Ovary (tissue), 9 donors: Measurements from ENCODE around the gene CBLN4. TPM values are rescaled to one million over a fixed set of nuclear protein-coding genes. Genes with fewer than 3 reads are reported as not detected.

Experiments used
- DNase-seq, 5 donors: peaks; one replicate each; pipeline ENCODE4 v3.0.0-alpha.2; 2019 to 2020
- H3K27ac ChIP-seq, 2 donors: fragments of 200-600 bp; one replicate each; pipeline versions ENCODE4 v1.5.1 to v1.8.0; 2019 to 2022
- H3K27me3 ChIP-seq: fragments of 200-600 bp; one replicate; pipeline ENCODE4 v1.8.0; 2022
- H3K36me3 ChIP-seq: fragments of 200-600 bp; sonication (generic); one replicate; pipeline ENCODE4 v1.5.1; 2019
- H3K4me1 ChIP-seq: one replicate; pipeline ENCODE4 v1.8.1; 2013; ENCODE audit warnings: mild to moderate bottlenecking, moderate library complexity; ENCODE audit not compliant: insufficient read depth
- H3K4me3 ChIP-seq: fragments of 200-600 bp; sonication (generic); one replicate; pipeline ENCODE4 v1.5.1; 2017
- H3K9me3 ChIP-seq, 2 donors: fragments of 200-600 bp in 1 of 2; sonication (generic) in 1 of 2; one replicate each; pipeline versions ENCODE4 v1.5.1 to v1.8.1; 2013 to 2019; ENCODE audit warnings: mild to moderate bottlenecking in 1 of 2, moderate library complexity in 1 of 2
- EP300 ChIP-seq: sonication (generic); formaldehyde crosslinking; IDR thresholded peaks from one replicate; pipeline ENCODE4 v1.6.1; 2017; ENCODE audit warnings: antibody characterized with exemption
- POLR2A ChIP-seq: fragments of 450-650 bp; IDR thresholded peaks from one replicate; pipeline ENCODE4 v1.6.1; 2017; ENCODE audit warnings: antibody characterized with exemption, mild to moderate bottlenecking, moderate library complexity
- WGBS, 3 donors: extraction: QIAGEN DNeasy Blood & Tissue Kit in 1 of 3; methylation state at CpG; one replicate each; pipeline versions ENCODE4 v1.1.5 to v1.1.7; 2013 to 2017; 5-methylcytosine and 5-hydroxymethylcytosine counted together
- intact Hi-C, 4 donors: fragments of 100-400 bp; cut with DNase I; formaldehyde crosslinking; loops; one replicate each; pipeline versions ENCODE4 v1.11.0 to v1.15.1; 2022 to 2023
- polyA plus RNA-seq, 2 donors: library from polyadenylated mRNA; stranded (reverse); fragments of 200-250 nt in 1 of 2; fragments of 350-450 nt in 1 of 2; fragmentation: Illumina TruSeq in 1 of 2; extraction: RNeasy Lipid Tissue Mini Kit (QIAGEN cat#74804) in 1 of 2; gene quantifications; one replicate each; pipeline ENCODE4 v1.2.3, GENCODE V29; 2013 to 2014
- total RNA-seq, 7 donors: library from RNA; depleted of rRNA in 2 of 7; stranded (reverse); fragments of >200 nt in 2 of 7; fragmentation: NEBNext Ultra II Directional in 3 of 7; extraction: Animal tissue kit (Norgen Biotek cat#: 25700) in 3 of 7; gene quantifications; one replicate each; pipeline versions ENCODE4 v1.1.0 to v1.2.4, GENCODE V29; 2016 to 2023
- TF ChIP-seq, protein P1 (sequence below), 3 donors: fragments of 450-650 bp in 2 of 3; fragments of 200-600 bp in 1 of 3; IDR thresholded peaks; one replicate each; pipeline versions ENCODE4 v1.5.1 to v1.8.0; 2016 to 2022; ENCODE audit warnings: antibody characterized with exemption in 3 of 3, mild to moderate bottlenecking in 1 of 3
- donor health status: DM: no; HTN: no; CAD: no; lungs with moderate emphysema.
- donor health status: DM: no; HTN: no; CAD: no.
- donor health status: Bipolar disorder and iron deficiency.
- donor health status: DM: yes; HTN: yes; CAD: no.
- donor health status: DM: no; HTN: no; CAD: no.
- donor health status: DM: yes; HTN: yes; CAD: no.

The CBLN4 gene
- total and polyA plus RNA-seq, 9 donors: 0.36 to 12.9 (median 3.6) TPM

DNA sequence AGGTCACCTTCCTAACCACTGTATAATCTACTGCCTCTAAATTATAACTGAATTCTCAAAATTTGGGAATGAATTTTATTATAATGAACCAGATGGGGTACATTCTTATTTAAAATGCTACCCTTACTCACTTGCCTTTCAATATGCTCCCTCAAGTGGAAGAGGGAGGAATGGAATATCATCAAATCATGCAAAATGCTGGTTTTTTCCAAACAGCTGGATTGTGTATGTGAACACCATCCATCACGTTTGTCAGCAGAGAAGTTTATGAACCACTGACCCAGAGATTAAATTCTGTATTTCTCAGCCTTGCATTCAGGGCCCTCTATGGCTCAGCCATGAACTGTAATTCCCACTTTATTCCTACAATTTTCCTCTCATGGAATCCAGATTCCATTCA, 40.5 kb downstream of the CBLN4 start:
- Histone ChIP-seq H3K9me3 (no peaks in the 10 kb centered on the region), H3K36me3 (no peaks in the 10 kb centered on the region), H3K27ac (no peak overlapping the region), H3K4me3 (no peak overlapping the region), H3K27me3 (no peaks in the 10 kb centered on the region), H3K4me1 (peaks cover 4% of the 10 kb centered on the region)
- 39 to 51% (median 46%) methylated on average over 1 of the region's 1 CpG for WGBS, 3 donors
- intact Hi-C loops: no loop called here
- no peak for DNase-seq
- TF ChIP-seq POLR2A (no peak), EP300 (no peak)
- TF ChIP-seq, protein P1, sequence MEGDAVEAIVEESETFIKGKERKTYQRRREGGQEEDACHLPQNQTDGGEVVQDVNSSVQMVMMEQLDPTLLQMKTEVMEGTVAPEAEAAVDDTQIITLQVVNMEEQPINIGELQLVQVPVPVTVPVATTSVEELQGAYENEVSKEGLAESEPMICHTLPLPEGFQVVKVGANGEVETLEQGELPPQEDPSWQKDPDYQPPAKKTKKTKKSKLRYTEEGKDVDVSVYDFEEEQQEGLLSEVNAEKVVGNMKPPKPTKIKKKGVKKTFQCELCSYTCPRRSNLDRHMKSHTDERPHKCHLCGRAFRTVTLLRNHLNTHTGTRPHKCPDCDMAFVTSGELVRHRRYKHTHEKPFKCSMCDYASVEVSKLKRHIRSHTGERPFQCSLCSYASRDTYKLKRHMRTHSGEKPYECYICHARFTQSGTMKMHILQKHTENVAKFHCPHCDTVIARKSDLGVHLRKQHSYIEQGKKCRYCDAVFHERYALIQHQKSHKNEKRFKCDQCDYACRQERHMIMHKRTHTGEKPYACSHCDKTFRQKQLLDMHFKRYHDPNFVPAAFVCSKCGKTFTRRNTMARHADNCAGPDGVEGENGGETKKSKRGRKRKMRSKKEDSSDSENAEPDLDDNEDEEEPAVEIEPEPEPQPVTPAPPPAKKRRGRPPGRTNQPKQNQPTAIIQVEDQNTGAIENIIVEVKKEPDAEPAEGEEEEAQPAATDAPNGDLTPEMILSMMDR (IDR thresholded peaks at IDR 0.05): no peak

GRCh38 chr20:55961376-55962330, 43.7 kb downstream of the CBLN4 start:
- Histone ChIP-seq H3K36me3 (no peaks in the 10 kb centered on the region), H3K27me3 (no peaks in the 10 kb centered on the region), H3K9me3 (no peaks in the 10 kb centered on the region), H3K4me1 (peaks cover 4% of the 10 kb centered on the region), H3K4me3 (no peak overlapping the region), H3K27ac (no peak overlapping the region)
- peak; percentile 50 to 82 (median 66) for DNase-seq
- no peak for TF ChIP-seq POLR2A
- TF ChIP-seq, protein P1 (IDR thresholded peaks at IDR 0.05): no peak
- 10 to 15% (median 12%) methylated on average over 5 of the region's 5 CpGs for WGBS, 3 donors
- intact Hi-C loops: no loop called here

- Histone ChIP-seq H3K9me3 (no peaks in the 10 kb centered on the region), H3K36me3 (no peaks in the 10 kb centered on the region), H3K4me1 (peaks cover 1% of the 10 kb centered on the region), H3K27me3 (no peaks in the 10 kb centered on the region), H3K4me3 (no peak overlapping the region), H3K27ac (no peak overlapping the region)
- DNase-seq: no peak
- intact Hi-C loops: no loop called here
- TF ChIP-seq, protein P1 (IDR thresholded peaks at IDR 0.05): no peak
- TF ChIP-seq EP300 (no peak), POLR2A (no peak)
- WGBS, 3 donors: 40 to 49% (median 49%) methylated on average over 2 of the region's 2 CpGs
These were observed 52.1 kb downstream of the CBLN4 start for GRCh38 chr20:55953201-55953600.

GRCh38 chr20:55947701-55948100, 57.6 kb downstream of the CBLN4 start:
- WGBS, 3 donors: 4 to 20% (median 12%) methylated on average over 5 of the region's 5 CpGs
- peak overlapping the region in 1 of 2 donors; percentile 35 for H3K27ac ChIP-seq

More at GRCh38 chr20:55947701-55948100, 57.6 kb downstream of the CBLN4 start:
- no peak for DNase-seq
- intact Hi-C loops: no loop called here
- Histone ChIP-seq H3K4me3 (no peak overlapping the region), H3K4me1 (peaks cover 2% of the 10 kb centered on the region), H3K9me3 (no peaks in the 10 kb centered on the region), H3K27me3 (no peaks in the 10 kb centered on the region), H3K36me3 (no peaks in the 10 kb centered on the region)
- TF ChIP-seq, protein P1 (IDR thresholded peaks at IDR 0.05): no peak
- TF ChIP-seq POLR2A (no peak), EP300 (no peak)

Other genes starting within 250 kb of the CBLN4 start
- not detected for gene MC3R, start 243.2 kb upstream of the CBLN4 start, total RNA-seq
- gene MC3R, start 243.2 kb upstream of the CBLN4 start, polyA plus RNA-seq: not detected